CD4-positive, alpha-beta T cell treated with Interleukin-4 for 1 hour (primary cell): Measurements from ENCODE around the gene RUFY2.
"Not testable (repeated sequence)": the region's sequence is repeated elsewhere in the genome, so short reads cannot be mapped to it uniquely, and the experiment has no call there.

Source experiments
- DNase-seq, 2 donors: peaks; one replicate each; pipeline ENCODE4 v3.0.0-alpha.2; 2020 to 2022

RUFY2 gene

GRCh38 chr10:68362590-68362989, 44.5 kb downstream of the RUFY2 start:
- no peak for DNase-seq

- DNase-seq = no peak
Measured at GRCh38 chr10:68359189-68359588, 47.9 kb downstream of the RUFY2 start.

- no peak for DNase-seq
Measured at GRCh38 chr10:68353537-68353936, 53.5 kb downstream of the RUFY2 start.

- peak; percentile 46 to 69 for DNase-seq
Measured at GRCh38 chr10:68348265-68348741, 58.8 kb downstream of the RUFY2 start.

GRCh38 chr10:68346774-68347173, 60.3 kb downstream of the RUFY2 start:
- no peak for DNase-seq

GRCh38 chr10:68345621-68346020, 61.5 kb downstream of the RUFY2 start:
- no peak for DNase-seq

- DNase-seq = no peak
Measured at GRCh38 chr10:68342909-68343516, 64.1 kb downstream of the RUFY2 start.

GRCh38 chr10:68340358-68341080, 66.6 kb downstream of the RUFY2 start:
- no peak for DNase-seq

- DNase-seq = no peak
Measured at GRCh38 chr10:68336754-68337351, 70.2 kb downstream of the RUFY2 start.

- no peak for DNase-seq
Measured at GRCh38 chr10:68334672-68335467, 72.2 kb downstream of the RUFY2 start.

- no peak for DNase-seq
Measured at GRCh38 chr10:68333440-68334431, 73.3 kb downstream of the RUFY2 start.

- no peak for DNase-seq
Measured at GRCh38 chr10:68333058-68333395, 74.0 kb downstream of the RUFY2 start.

GRCh38 chr10:68332259-68333057, 74.6 kb downstream of the RUFY2 start, which contains the start of gene PBLD:
Gene PBLD, minus strand, starts transcription at chr10:68332928. Its CDS starts 26,084 bp downstream, at chr10:68306844.
- DNase-seq = peak; percentile 55 to 68

GRCh38 chr10:68331455-68332258, 75.4 kb downstream of the RUFY2 start, which contains the start of gene HNRNPH3:
Gene HNRNPH3, plus strand, starts transcription at chr10:68332064. Its CDS starts 5,158 bp downstream, at chr10:68337222.
- DNase-seq = peak; percentile 98

GRCh38 chr10:68330852-68331454, 76.1 kb downstream of the RUFY2 start:
- DNase-seq = no peak

- DNase-seq = no peak
Measured at GRCh38 chr10:68329506-68329861, 77.6 kb downstream of the RUFY2 start.

- DNase-seq = no peak
Measured at GRCh38 chr10:68327889-68328786, 78.9 kb downstream of the RUFY2 start.

GRCh38 chr10:68324396-68324795, 82.7 kb downstream of the RUFY2 start:
- DNase-seq = not testable (repeated sequence)
